BLaER1 (cell line): ENCODE results near the gene MCM5.
A peak's percentile ranks its signal among the peaks of the same experiment; 100 is the strongest.
"Not testable (repeated sequence)": the region's sequence is repeated elsewhere in the genome, so short reads cannot be mapped to it uniquely, and the experiment has no call there.

ENCODE experiments used
- H3K27ac ChIP-seq: shearing (Covaris generic); formaldehyde crosslinking; 2 replicates; pipeline ENCODE4 v1.8.1; 2022
- H3K27me3 ChIP-seq: shearing (Covaris generic); formaldehyde crosslinking; 2 replicates; pipeline ENCODE4 v1.8.1; 2022
- H3K36me3 ChIP-seq: shearing (Covaris generic); formaldehyde crosslinking; 2 replicates; pipeline ENCODE4 v1.8.1; 2022
- H3K4me1 ChIP-seq: shearing (Covaris generic); formaldehyde crosslinking; 2 replicates; pipeline ENCODE4 v1.8.1; 2022
- H3K4me2 ChIP-seq: shearing (Covaris generic); formaldehyde crosslinking; 2 replicates; pipeline ENCODE4 v1.8.1; 2022
- H3K4me3 ChIP-seq: shearing (Covaris generic); formaldehyde crosslinking; 2 replicates; pipeline ENCODE4 v1.8.1; 2022
- H3K9ac ChIP-seq: shearing (Covaris generic); formaldehyde crosslinking; 2 replicates; pipeline ENCODE4 v1.8.1; 2022
- H3K9me3 ChIP-seq: shearing (Covaris generic); formaldehyde crosslinking; 2 replicates; pipeline ENCODE4 v1.8.1; 2022
- H4K20me1 ChIP-seq: shearing (Covaris generic); formaldehyde crosslinking; 2 replicates; pipeline ENCODE4 v1.8.1; 2022
- Cebpa-rat ChIP-seq: shearing (Covaris generic); IDR thresholded peaks from 2 replicates; pipeline ENCODE4 v1.8.1; 2022

Gene MCM5

GRCh38 chr22:35363566-35364086, 36.3 kb upstream of the MCM5 start:
- Histone ChIP-seq H3K4me2 (peak overlapping the region; percentile 66), H3K4me1 (peaks cover 36% of the 10 kb centered on the region), H4K20me1 (no peaks in the 10 kb centered on the region), H3K36me3 (no peaks in the 10 kb centered on the region), H3K4me3 (no peak overlapping the region), H3K27me3 (no peaks in the 10 kb centered on the region), H3K9me3 (no peaks in the 10 kb centered on the region), H3K9ac (no peak overlapping the region), H3K27ac (no peak overlapping the region)
- no peak for TF ChIP-seq Cebpa-rat

- not testable (repeated sequence) for H3K9ac ChIP-seq, H4K20me1 ChIP-seq, H3K9me3 ChIP-seq, H3K27me3 ChIP-seq, H3K4me2 ChIP-seq, H3K27ac ChIP-seq, H3K36me3 ChIP-seq, H3K4me3 ChIP-seq
- peaks cover 42% of the 10 kb centered on the region for H3K4me1 ChIP-seq
These were observed 35.7 kb upstream of the MCM5 start for GRCh38 chr22:35364230-35364629.

GRCh38 chr22:35367331-35367886, 32.5 kb upstream of the MCM5 start:
- Histone ChIP-seq H3K9me3 (no peaks in the 10 kb centered on the region), H3K9ac (no peak overlapping the region), H3K27ac (no peak overlapping the region), H3K4me2 (peak overlapping the region; percentile 51), H3K4me1 (peaks cover 61% of the 10 kb centered on the region), H3K27me3 (no peaks in the 10 kb centered on the region), H3K4me3 (no peak overlapping the region), H4K20me1 (no peaks in the 10 kb centered on the region), H3K36me3 (no peaks in the 10 kb centered on the region)
- TF ChIP-seq Cebpa-rat: no peak

GRCh38 chr22:35368386-35368785, 31.6 kb upstream of the MCM5 start:
- no peak overlapping the region for H3K27ac ChIP-seq
- H3K4me1 ChIP-seq: peaks cover 58% of the 10 kb centered on the region
- H3K4me2 ChIP-seq: peak overlapping the region; percentile 51; the same call in 1 of the 2 replicates
- H3K36me3 ChIP-seq: no peaks in the 10 kb centered on the region
- no peaks in the 10 kb centered on the region for H3K9me3 ChIP-seq
- H3K27me3 ChIP-seq: no peaks in the 10 kb centered on the region
- no peak overlapping the region for H3K9ac ChIP-seq
- TF ChIP-seq Cebpa-rat: no peak
- H3K4me3 ChIP-seq: no peak overlapping the region
- H4K20me1 ChIP-seq: no peaks in the 10 kb centered on the region

- Histone ChIP-seq H3K9me3 (no peaks in the 10 kb centered on the region), H4K20me1 (no peaks in the 10 kb centered on the region), H3K36me3 (no peaks in the 10 kb centered on the region), H3K9ac (no peak overlapping the region), H3K27me3 (no peaks in the 10 kb centered on the region), H3K27ac (no peak overlapping the region), H3K4me3 (no peak overlapping the region), H3K4me1 (peaks cover 60% of the 10 kb centered on the region), H3K4me2 (peak overlapping the region; percentile 51)
- no peak for TF ChIP-seq Cebpa-rat
These were observed 29.9 kb upstream of the MCM5 start for GRCh38 chr22:35369996-35370395.

- H3K4me1 ChIP-seq: peaks cover 75% of the 10 kb centered on the region
- no peak overlapping the region for H3K27ac ChIP-seq
- H3K4me3 ChIP-seq: no peak overlapping the region
- H3K9ac ChIP-seq: no peak overlapping the region
- H3K4me2 ChIP-seq: no peak overlapping the region
- no peak for TF ChIP-seq Cebpa-rat
- no peaks in the 10 kb centered on the region for H3K27me3 ChIP-seq
- H4K20me1 ChIP-seq: no peaks in the 10 kb centered on the region
- H3K36me3 ChIP-seq: no peaks in the 10 kb centered on the region
- H3K9me3 ChIP-seq: no peaks in the 10 kb centered on the region
These were observed 26.2 kb upstream of the MCM5 start for GRCh38 chr22:35373781-35374180.

GRCh38 chr22:35375031-35375430, 24.9 kb upstream of the MCM5 start:
- no peak overlapping the region for H3K4me2 ChIP-seq
- no peaks in the 10 kb centered on the region for H3K36me3 ChIP-seq
- no peaks in the 10 kb centered on the region for H3K9me3 ChIP-seq
- H3K4me1 ChIP-seq: peaks cover 62% of the 10 kb centered on the region
- H3K9ac ChIP-seq: no peak overlapping the region
- no peak overlapping the region for H3K4me3 ChIP-seq
- peaks cover 7% of the 10 kb centered on the region for H3K27me3 ChIP-seq
- no peak overlapping the region for H3K27ac ChIP-seq
- H4K20me1 ChIP-seq: no peaks in the 10 kb centered on the region
- no peak for TF ChIP-seq Cebpa-rat

- Histone ChIP-seq H3K4me1 (peaks cover 60% of the 10 kb centered on the region), H3K27ac (no peak overlapping the region), H3K4me2 (0 out of 2 replicates have a peak overlapping the region, but pooled peaks have one; percentile 85), H4K20me1 (no peaks in the 10 kb centered on the region), H3K9ac (no peak overlapping the region), H3K36me3 (no peaks in the 10 kb centered on the region), H3K27me3 (peaks cover 12% of the 10 kb centered on the region), H3K4me3 (no peak overlapping the region), H3K9me3 (no peaks in the 10 kb centered on the region)
- TF ChIP-seq Cebpa-rat: no peak
These were observed 24.4 kb upstream of the MCM5 start for GRCh38 chr22:35375526-35375925.

GRCh38 chr22:35376728-35377472, 23.0 kb upstream of the MCM5 start:
- no peaks in the 10 kb centered on the region for H3K9me3 ChIP-seq
- peak overlapping the region; percentile 40; the same call in 1 of the 2 replicates for H3K4me3 ChIP-seq
- peak overlapping the region; percentile 92 for H3K27ac ChIP-seq

GRCh38 chr22:35377735-35378134, 22.2 kb upstream of the MCM5 start:
- Histone ChIP-seq H3K27ac (peak overlapping the region; percentile 92), H3K36me3 (no peaks in the 10 kb centered on the region), H3K27me3 (peaks cover 34% of the 10 kb centered on the region), H3K4me1 (peaks cover 60% of the 10 kb centered on the region), H3K9ac (no peak overlapping the region), H4K20me1 (no peaks in the 10 kb centered on the region), H3K9me3 (no peaks in the 10 kb centered on the region), H3K4me2 (peak overlapping the region; percentile 85), H3K4me3 (no peak overlapping the region)
- TF ChIP-seq Cebpa-rat: no peak

More at GRCh38 chr22:35376728-35377472, 23.0 kb upstream of the MCM5 start:
- peaks cover 66% of the 10 kb centered on the region for H3K4me1 ChIP-seq
- H3K4me2 ChIP-seq: peak overlapping the region; percentile 85
- peak; percentile 57; the same call in 1 of the 2 replicates for TF ChIP-seq Cebpa-rat
- H3K36me3 ChIP-seq: no peaks in the 10 kb centered on the region
- peak overlapping the region; percentile 74; the same call in 1 of the 2 replicates for H3K9ac ChIP-seq
- peaks cover 26% of the 10 kb centered on the region for H3K27me3 ChIP-seq
- no peaks in the 10 kb centered on the region for H4K20me1 ChIP-seq
